GM18858 (cell line): ENCODE data around the gene GNAT2.

Source experiments
- ATAC-seq: cut with Tn5 transposase; IDR thresholded peaks from one replicate; pipeline ENCODE4 v1.9.1; 2021; ENCODE audit not compliant: unreplicated experiment

GNAT2 gene

DNA sequence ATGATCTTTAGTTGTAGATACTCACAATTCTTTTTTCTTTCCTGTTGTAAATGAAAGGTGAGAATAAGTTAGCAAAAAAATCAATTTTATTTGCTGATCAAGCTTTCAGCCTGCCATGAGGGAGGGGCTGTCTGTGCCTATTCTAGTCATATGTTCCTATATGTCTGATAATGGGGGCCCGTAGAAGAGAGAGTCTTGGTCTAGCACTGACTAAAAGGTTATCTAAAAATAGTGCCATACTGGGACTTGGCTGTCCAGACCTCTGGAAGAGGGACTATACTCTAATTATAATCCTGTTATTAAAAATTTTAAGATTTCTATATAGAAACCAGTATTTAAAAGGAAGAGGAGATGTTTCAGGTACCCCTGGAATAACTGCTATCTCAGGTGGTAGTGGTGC is 52.4 kb downstream of the GNAT2 start:
- ATAC-seq: no peak

GRCh38 chr1:109565241-109565640 is 54.2 kb downstream of the GNAT2 start:
- ATAC-seq: no peak

DNA sequence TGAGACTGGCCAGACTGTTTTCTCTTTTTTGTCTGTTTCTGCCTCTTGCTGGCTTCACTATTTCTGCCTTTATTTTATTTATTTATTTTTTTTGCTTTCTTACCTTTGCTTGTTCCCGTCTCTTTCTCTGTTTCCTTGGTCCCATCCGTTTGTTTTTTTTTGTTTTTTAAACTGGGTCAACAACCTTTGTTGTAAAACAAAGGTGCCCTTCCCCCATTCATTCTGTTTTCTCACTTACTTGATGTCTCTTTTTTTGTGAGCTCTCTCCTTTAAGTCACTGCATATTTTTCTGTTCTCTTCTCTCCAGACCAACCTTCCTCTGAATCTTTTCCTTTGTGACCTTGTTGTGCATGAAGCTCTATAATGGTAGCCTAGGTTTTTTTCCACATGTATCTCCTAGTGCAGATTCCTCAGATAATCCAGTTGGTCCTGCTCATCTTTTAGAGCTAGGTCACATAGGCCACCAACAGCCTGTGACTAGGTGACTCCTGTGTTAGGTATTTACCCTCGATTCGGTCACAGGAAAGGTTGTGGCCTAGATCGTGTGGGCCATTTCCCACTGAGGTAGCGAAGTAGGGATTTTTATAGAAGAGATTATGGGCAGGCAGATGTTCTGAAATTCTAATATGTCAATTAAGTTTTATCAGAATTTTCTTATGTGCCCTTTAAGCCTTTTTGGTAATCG is 55.1 kb downstream of the GNAT2 start:
- no peak for ATAC-seq

GRCh38 chr1:109559995-109560394 is 59.4 kb downstream of the GNAT2 start:
- ATAC-seq: no peak

DNA sequence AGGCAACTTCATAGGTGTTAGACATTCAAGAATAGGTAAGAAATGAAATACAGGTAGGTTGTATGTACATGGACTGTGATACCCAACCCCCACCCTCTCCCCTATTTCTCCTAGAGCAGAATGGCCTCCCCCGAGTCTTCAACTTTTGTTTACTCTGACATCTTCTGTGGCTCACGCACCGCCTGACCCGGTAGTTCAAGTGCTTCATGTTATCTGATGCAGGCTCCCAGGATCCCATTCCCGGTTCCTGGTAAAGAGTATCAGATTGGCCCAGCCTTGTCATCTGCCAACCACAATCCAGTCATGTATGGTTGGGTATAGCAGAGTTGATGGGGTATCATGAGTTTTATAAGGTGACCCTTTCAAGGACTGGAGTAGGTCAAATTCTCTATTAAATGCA is 61.9 kb downstream of the GNAT2 start:
- no peak for ATAC-seq

DNA sequence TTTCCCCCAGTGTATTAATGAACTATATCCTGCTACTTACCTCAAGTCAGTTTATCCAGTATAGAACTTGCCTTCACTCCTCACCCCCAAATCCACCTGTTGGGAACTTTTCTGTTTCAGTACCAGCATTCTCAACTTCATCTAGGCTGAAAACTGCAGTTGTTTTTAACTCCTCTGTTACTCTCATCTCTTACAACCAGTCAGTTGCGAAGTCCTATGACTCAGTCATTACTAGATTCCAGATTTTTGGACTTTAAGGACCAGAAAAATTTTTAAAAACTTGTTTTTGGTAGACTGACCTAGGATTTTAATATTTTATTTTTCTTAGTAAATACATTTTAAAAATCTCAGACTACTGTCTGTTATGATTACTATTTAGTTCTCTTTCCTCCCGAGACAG is 62.9 kb downstream of the GNAT2 start:
- ATAC-seq: no peak
